GM21526 (cell line): ENCODE data around the gene BAIAP2L1.

Experiments used
- ATAC-seq: cut with Tn5 transposase; IDR thresholded peaks from one replicate; pipeline ENCODE4 v1.9.1; 2021; ENCODE audit warnings: moderate library complexity; ENCODE audit not compliant: unreplicated experiment, low FRiP score

The BAIAP2L1 gene

GRCh38 chr7:98360221-98361130 is 40.4 kb downstream of the BAIAP2L1 start:
- no peak for ATAC-seq

GRCh38 chr7:98359395-98359794 is 41.5 kb downstream of the BAIAP2L1 start:
- no peak for ATAC-seq

- no peak for ATAC-seq
Observed at GRCh38 chr7:98358706-98359105, 42.2 kb downstream of the BAIAP2L1 start.

- no peak for ATAC-seq
Observed at GRCh38 chr7:98357751-98358161, 43.1 kb downstream of the BAIAP2L1 start.

GRCh38 chr7:98355250-98355538 is 45.7 kb downstream of the BAIAP2L1 start:
- ATAC-seq: no peak

GRCh38 chr7:98354511-98355249 is 46.2 kb downstream of the BAIAP2L1 start:
- no peak for ATAC-seq

- ATAC-seq: no peak
Observed at GRCh38 chr7:98354052-98354451, 46.8 kb downstream of the BAIAP2L1 start.

GRCh38 chr7:98352621-98353020 is 48.3 kb downstream of the BAIAP2L1 start:
- ATAC-seq: no peak

GRCh38 chr7:98351136-98351535 is 49.8 kb downstream of the BAIAP2L1 start:
- no peak for ATAC-seq

- no peak for ATAC-seq
Observed at GRCh38 chr7:98348726-98349474, 52.0 kb downstream of the BAIAP2L1 start.

- no peak for ATAC-seq
Observed at GRCh38 chr7:98346515-98347069, 54.3 kb downstream of the BAIAP2L1 start.

- ATAC-seq: no peak
Observed at GRCh38 chr7:98341106-98341505, 59.8 kb downstream of the BAIAP2L1 start.

GRCh38 chr7:98339043-98339442 is 61.8 kb downstream of the BAIAP2L1 start:
- no peak for ATAC-seq

- no peak for ATAC-seq
Observed at GRCh38 chr7:98338441-98338840, 62.4 kb downstream of the BAIAP2L1 start.

GRCh38 chr7:98335411-98335977 is 65.4 kb downstream of the BAIAP2L1 start:
- ATAC-seq: no peak

GRCh38 chr7:98334081-98334480 is 66.8 kb downstream of the BAIAP2L1 start:
- no peak for ATAC-seq

GRCh38 chr7:98330926-98331529 is 69.9 kb downstream of the BAIAP2L1 start:
- no peak for ATAC-seq

GRCh38 chr7:98329791-98330373 is 71.0 kb downstream of the BAIAP2L1 start:
- no peak for ATAC-seq

GRCh38 chr7:98329100-98329790 is 71.6 kb downstream of the BAIAP2L1 start:
- no peak for ATAC-seq
